ENCODE measurements around the gene SGK1.
"Not testable (repeated sequence)": the region's sequence is repeated elsewhere in the genome, so short reads cannot be mapped to it uniquely, and the experiment has no call there.

Gene SGK1

DNA sequence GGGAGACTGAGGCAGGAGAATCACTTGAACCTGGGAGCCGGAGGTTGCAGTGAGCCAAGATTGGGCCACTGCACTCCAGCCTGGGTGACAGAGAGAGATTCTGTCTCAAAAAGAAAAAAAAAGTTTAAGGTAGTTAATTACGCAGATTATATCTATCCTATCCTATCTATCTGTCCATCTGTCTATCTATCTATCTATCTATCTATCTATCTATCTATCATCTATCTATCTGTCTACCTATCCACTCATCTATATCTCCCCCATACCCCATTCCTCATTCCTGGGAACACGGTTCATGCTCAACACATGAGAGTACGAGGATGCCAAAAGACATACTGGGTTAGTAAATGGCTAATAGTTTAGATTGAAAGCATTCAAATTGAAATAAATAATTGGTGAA, 8.3 kb upstream of the SGK1 start:
- not testable (repeated sequence) for DNase-seq (ENCODE audit: low read depth)

DNA sequence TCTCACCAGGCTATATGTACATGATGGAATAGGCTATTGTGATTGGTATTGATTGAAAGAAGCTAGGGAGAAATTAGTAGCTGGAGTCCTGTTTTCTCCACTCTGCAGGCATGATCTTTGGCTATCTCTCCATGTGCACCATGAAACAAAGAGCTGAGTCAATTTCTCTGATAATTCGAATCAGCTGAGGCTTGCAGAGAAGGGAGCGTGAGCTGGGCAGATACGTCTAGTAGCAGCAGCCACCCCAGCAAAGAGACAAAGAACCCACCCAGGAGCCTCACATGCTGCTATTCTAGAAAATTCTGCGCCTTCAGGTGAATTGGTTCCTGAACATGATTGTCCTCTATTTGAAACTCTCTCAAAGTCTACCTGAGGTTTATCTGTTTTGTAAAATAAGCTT, 6.9 kb upstream of the SGK1 start:
- DNase-seq (ENCODE audit: low read depth) = no peak

DNA sequence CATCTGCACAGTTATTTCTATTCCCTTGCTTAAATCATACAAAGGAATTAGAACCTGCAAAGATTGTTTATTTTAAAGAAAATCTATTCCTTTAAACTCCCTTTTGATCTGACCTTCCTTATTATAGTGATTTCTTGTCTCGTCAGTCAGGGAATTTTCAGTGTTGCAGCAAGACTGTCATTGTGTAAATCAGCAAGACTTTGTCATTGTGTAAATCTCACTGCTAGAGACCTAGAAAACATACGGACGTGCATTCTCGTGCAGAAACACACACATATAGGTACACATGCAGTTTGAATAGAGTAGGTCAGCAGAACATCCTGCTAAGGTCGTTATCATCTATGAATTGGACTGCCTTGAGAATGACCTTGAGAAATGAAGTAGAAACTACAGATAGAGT, 6.2 kb upstream of the SGK1 start:
- no peak for DNase-seq (ENCODE audit: low read depth)

DNA sequence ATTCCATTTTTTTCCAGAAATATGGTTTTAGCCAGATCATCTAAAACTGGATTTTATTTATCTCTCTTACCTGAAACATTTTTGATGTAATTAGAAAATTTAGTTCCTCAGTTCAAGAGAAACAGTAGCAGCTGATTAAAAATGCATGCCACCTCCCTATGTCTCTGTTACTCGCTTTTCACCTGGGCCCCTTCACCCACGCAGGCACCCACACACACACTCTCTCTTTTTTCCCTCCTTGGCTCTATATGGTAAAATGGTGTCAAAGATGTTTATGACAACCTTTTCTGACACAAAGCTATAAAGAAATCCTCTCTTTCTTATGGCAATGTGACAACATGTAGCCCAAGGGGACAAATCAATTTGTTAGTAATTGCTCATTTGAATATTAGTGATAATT, 5.8 kb upstream of the SGK1 start:
- DNase-seq (ENCODE audit: low read depth) = no peak

DNA sequence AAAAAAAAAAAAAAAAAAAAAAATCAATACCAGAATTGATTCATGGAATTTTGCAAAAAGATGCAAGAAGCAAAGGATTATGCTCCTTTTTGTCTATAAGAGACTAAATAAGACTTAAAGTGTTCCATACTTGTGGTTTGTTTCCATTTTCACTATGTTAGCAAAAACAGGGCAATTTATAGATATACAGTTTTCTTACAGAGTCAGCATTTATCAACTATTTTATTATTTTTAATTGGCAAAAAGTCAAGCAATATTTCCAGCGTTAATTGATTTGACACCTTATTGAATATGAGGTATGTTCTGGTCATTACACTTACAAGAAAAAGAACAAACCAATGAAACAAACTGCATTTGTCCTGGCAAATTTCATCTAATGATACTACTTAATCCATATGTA, 5.4 kb upstream of the SGK1 start:
- DNase-seq (ENCODE audit: low read depth) = no peak

DNA sequence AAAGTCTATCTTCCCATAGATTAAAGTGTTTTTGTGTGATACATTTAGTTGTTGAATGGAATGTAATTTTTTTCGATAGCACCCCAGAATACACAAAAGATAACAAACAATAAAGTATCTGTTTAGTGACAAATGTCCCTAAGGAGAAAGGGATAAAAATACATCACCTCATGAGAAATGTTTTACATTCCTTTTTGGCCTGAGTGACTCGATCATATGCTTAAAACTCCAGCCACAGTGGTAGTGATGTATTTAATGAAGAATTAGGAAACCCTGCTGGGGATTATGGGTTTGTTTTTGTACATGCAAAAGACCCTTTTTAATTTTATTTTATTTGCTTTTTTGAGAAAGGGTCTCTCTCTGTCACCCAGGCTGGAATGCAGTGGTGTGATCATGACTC, 4.3 kb upstream of the SGK1 start:
- peak; percentile 48 for DNase-seq (ENCODE audit: low read depth)

DNA sequence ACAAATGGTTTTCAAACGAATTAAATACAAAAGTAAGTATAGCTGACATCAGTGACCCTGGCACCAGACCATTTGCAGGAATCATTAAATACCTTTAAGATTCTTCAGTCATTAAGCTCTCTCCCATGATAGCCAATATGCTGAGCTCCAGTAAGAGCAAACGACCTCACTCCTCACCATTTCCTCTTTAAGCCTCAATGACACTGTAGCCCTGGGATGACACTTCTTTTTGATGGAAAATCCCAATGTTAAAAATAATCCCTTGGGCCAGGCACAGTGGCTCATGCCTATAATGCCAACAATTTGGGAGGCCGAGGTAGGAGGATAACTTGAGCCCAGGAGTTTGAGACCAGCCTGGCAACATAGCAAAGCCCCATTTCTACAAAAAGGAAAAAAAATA, 3.3 kb upstream of the SGK1 start:
- no peak for DNase-seq (ENCODE audit: low read depth)

DNA sequence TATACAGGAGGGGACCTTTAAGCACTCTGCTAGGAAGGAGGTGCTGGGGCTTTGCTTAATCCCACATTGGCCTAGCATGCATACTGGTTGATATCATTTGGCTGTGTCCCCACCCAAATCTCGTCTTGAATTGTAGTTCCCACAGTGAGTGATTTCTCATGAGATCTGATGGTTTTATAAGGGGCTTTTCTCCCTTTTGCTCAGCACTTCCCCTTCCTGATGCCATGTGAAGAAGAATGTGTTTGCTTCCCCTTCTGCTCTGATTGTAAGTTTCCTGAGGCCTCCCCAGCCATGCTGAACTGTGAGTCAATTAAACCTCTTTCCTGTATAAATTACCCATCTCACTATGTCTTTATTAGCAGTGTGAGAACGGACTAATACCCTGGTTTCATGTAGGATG, 1.8 kb upstream of the SGK1 start:
- not testable (repeated sequence) for DNase-seq (ENCODE audit: low read depth)

DNA sequence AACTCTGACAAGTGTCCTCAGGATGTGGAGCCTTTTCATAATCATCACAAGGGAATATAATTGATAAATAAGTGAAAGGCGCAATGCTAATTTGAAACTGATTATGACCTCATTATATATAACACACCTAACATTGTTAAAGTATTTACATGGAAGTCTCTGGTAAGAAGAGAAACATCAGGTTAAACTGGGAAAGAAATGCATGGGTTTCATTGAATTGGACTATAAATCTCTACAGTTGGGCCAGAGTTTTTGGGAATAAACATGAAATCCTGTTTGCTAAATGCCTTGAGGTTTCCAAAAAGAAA, 1.0 kb upstream of the SGK1 start:
- no peak for DNase-seq (ENCODE audit: low read depth)

DNA sequence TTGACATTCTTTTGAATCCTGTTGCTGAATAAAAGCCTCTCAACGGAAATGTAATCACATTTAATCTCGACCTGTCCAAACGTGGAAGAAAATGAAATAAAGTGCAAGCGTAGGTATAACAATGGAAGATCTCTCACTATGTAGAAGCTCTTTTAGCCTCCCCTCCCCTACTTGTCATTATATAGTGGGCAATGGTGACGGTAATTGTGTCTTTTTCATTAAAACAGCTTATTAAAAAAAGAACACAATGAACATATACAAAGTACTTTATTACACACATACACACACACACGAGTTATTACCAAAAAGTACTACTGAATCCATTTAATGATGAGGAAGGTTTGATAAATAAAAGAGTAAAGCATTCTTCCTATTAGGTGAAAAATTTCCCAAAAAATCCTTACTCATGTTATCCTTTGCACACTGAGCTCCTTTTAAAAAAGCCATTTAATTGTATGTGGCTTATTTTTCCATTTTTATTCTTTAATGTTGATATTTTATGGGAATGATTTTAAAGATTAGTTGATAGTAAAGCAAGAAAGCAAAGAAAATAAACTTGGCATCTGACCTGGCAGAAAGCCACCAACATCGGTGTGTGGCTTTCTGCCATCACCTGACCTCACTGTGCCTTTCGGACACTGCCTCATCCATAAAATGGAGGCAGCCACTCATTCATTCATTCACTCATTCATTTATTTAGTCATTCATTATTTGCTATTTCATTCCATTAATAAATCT, 493 bp upstream of the SGK1 start:
- no peak for DNase-seq (ENCODE audit: low read depth)

DNA sequence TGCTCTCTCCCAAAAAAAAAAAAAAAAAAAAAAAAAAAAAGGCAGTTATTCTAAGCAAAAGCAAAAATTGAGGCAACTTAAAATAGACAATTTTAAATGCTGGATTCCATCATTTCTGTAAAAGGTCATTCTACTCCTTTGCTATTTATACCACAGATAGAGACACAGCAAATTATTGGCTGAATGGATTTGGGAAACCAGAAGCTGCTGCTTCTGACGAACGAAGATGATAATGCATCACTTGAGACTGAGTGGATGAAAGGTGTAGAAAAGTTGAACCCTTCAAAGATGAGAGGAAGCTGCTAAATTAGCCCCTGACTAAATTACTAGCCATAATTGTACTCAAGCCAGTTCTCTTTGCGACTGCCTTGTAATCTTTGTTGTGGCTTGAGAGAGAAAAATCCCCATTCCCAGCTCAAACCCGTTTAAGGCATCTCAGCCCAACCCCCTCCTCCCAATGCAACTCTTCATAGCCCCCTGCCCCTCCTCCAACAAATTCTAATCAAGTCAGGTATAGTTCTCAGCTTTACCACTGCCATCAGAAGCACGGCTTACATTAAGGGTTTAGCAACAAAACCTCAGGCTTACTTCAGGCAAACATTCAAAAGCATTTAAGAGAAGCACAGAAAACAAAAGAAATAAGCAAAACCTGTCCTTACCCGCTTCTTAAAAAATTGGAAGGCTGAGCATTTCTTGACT, 1.0 kb downstream of the SGK1 start:
- DNase-seq (ENCODE audit: low read depth) = no peak

DNA sequence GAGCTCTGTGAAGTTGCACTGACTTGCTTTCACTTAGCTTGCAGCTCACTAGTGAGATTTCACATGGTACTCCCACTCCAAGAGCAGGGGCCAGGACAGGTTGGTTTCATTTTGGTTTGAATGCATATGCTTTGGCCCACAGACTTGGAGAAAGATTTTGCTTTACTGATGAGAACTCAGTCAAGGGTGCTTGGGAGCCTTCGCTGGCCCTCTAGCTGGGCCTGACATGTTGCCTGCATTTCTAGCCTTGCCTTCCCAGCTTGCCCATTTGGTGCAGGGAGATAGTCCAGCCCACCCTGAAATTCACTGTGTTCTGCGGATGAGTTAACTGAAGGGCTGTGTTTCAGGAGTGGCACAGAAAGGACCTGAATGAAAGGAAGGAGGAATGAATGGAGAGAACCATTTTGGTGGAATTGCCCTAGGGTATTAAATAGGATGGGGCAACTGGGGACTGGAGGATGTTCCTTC, 1.9 kb downstream of the SGK1 start:
- no peak for DNase-seq (ENCODE audit: low read depth)

DNA sequence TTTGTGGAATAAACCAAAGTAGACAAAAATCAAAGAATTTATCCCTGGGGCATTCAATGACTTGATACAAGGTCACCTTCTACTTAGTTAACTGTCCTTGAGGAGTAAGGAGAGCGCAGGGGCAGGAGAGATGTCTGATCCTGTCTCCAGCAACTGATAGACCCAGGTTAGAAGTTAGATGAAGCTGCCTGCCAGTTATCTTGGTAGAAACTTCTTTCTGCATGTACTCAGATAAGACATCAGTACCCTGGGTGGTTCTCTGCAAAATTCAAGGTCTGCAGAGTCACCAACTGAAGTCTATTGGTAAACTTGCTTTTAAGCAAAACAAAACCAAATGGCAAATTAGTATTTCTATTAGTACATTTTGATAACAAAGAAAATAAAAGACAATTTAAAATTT, 2.7 kb downstream of the SGK1 start:
- no peak for DNase-seq (ENCODE audit: low read depth)

DNA sequence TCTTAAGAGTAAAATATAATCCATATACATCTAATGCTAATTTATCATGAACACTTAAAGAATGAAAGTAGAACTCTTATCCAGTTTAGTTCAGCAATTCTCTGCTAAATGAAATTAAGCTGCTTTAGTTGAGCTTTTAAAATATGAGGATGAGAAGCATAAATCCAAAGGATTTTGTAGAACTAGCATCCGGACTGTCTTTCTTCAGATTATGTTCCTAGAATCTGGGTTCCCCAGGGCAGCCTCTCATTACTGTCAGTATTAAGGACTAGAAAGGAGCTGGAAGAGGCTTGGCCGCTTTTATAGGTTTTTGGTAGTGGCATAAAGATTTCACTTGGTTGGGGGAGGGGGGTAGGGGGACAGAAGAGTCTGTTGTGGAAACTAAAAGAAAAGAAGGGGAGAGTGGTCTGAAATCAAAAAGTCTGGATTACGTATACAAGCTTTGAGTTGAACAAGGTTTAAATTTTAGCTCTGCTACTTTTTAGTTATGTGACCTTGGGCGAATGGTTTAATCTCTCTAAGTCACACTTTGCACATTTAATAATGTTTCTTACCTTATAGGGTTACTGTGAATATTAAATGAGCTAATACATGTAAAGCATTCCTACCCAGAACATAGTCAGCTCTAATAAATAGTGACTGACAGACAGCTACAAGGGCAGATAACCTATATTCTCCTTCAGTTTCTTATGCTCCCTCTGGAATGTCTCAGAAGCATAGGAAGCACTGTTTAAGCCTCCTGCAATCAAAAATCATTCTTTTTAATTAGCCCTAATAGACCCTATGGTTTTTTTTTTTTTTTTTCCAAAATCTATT, 3.7 kb downstream of the SGK1 start:
- no peak for DNase-seq (ENCODE audit: low read depth)

DNA sequence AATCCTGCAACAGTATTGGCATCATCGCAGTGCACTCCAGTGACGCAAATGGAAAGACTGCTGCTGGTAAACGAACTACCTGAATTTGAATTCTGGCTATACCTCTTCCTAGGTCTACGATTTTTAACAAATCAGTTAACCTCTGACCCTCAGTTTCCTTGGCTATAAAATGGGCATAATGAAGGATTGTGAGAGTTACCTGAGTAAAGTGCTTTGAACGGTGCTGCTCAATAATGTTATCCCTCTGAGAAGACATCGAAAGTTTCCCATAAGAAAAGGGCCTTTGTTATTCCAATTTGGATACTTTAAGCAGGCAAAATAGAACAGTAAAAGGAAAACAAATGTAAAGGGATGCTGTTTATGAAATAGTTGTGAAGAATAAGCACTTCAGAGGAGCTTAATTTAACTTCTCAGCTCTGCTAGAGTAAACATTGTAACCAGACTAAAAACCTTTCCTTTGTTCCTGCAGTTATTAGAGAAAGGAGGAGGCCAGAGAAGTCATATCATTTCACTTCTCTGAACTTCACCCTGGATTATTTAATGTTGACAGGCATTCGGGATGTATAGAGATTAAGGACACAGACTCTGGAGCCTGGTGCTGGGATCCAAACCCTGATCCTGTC, 5.8 kb downstream of the SGK1 start:
- DNase-seq (ENCODE audit: low read depth) = no peak

DNA sequence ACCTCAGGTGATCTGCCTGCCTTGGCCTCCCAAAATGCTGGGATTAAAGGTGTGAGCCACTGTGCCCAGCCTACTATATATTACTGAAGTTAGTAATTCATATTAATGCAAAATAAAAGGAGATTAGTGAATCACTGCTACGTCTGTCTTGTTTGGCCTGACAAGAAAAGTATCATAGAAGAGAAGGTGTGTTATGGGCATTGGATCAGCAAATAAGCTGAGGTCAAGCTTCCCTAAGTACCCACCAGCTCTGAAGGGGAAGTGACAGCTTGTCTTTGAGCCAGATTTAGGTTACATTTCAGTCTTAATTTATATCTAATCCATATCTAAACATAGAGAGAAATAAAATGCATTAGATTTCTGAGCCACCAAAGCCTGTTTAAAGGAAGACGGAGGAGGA, 7.1 kb downstream of the SGK1 start:
- DNase-seq (ENCODE audit: low read depth) = no peak

DNA sequence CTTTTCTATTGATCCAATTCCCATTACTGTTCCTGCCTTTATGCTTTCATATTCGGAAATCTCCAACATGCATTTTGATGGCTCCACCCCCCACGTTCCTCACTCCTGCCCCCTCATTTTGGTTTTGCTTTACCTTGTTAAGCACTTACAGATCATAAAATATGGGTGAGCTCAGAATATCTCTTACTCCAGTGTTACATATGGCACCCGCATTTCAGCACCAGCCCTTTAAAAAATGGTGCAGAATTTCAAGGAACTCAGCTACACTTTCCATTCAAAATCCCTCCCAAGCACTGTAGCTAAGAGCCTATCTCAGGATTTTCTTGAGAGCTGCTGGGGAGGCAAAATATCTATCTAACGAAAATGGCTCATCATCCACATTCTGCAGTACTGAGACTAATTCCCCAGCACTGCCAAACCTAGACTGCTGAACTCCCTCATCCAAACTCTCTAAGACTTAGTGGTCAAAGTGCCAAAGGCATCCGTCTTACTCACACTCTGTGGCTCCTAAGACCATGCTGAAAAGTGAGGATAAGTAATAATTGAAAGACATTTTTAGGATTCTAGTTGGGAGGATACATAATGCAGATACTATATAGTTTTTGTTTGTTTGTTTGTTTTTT, 7.8 kb downstream of the SGK1 start:
- peak; percentile 38 for DNase-seq (ENCODE audit: low read depth)

DNA sequence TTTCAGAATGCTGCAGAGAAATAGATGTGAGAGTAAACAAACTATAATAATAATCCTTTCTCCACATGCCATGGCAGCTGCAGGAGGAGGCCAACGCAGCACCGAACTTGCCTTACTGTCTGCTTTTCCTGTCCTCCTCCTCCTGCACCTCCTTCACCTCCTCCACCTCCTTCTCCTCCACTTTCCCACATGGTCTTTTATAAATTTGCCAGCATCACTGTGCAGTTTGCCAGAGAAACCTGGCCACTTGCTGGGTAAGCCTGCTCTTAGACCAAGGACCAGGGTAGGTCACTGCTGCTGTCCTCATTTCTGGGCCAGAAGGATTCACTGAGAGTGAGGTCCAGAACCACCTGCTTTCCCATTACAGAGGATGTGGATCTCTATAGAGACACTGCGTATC, 8.7 kb downstream of the SGK1 start:
- DNase-seq (ENCODE audit: low read depth) = no peak

DNA sequence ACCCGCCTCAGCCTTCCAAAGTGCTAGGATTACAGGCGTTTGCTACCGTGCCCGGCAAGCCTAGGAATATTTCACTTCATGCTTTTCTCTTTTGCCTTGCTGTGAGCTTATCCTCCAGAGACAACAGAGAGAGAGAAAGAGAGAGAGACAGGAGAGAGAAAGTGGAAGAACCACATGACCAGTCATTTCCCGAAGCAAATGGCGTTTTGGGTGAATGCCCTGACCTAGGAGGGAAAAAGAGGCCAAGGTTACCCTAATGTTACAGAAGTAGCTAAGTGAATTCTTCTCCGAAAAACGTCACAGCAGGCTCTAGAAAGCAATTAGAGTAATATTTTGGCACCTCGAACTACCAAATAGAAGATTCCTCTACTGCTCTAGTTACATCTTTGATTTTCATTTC, 9.1 kb downstream of the SGK1 start:
- no peak for DNase-seq (ENCODE audit: low read depth)

DNA sequence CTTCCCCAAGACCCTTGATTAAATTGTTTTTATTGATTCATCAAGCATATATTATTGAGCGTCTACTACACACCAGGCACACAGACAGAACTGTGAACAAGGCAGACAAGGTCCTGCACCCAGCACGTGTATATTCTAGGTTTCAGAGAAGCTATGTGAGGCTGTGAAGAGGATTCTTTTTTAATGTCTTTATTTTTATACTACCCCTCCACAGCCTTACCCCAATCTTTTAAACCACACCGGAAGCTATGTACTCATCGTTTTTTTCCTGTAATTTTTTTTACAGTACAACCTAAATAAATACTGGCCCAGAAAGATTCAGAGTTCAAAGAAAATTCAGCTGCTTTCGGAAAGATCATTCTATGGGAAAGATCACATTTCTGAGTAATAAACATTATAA, 10.0 kb downstream of the SGK1 start:
- DNase-seq (ENCODE audit: low read depth) = no peak

DNA sequence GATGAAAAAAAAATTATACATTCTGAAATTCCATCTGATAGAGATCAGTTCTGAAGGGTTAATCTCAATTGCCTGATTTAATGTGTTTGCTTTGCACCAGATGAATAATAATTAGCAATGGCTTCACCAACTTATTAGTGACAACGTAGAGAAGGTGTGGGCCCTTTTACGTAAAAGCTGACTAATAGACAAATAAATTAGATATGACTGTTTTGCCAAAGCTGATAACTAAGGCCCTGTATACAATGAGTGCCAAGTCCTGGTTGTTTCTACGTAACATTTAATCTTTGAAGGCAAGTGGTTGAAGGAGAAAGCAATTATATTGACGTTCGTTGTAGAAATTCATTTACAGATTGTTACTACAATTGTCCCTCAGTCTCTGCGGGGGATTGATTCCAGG, 10.8 kb downstream of the SGK1 start:
- DNase-seq (ENCODE audit: low read depth) = no peak

DNA sequence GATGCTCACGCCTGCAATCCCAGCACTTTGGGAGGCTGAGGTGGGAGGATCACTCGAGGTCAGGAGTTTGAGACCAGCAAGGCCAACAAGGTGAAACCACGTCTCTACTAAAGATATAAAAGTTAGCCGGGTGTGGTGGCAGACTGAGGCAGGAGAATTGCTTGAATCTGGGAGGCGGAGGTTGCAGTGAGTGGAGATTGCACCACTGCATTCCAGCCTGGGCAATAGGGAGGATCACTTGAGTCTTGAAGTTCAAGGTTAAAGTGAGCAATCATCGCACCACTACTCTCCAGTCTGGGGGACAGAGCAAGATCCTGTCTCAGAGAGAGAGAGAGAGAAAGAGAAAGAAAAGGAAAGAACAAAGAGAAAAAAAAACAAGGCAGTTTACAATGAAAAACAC, 13.5 kb downstream of the SGK1 start:
- peak; percentile 7 for DNase-seq (ENCODE audit: low read depth)
